Progenitor cell of endocrine pancreas (in vitro differentiated cells): ENCODE data around the gene C1orf87. TPM values are rescaled to one million over a fixed set of nuclear protein-coding genes. Genes with fewer than 3 reads are reported as not detected.

Experiments
- DNase-seq: peaks from one replicate; pipeline ENCODE4 v3.0.0; 2021; ENCODE audit warnings: low spot score; ENCODE audit not compliant: unreplicated experiment
- H3K27ac Mint-ChIP-seq: 2 replicates; pipeline ENCODE4 v1.8.0; 2021; ENCODE audit warnings: mild to moderate bottlenecking, moderate library complexity, mixed read lengths
- H3K27me3 Mint-ChIP-seq: 2 replicates; pipeline ENCODE4 v1.8.0; 2021; ENCODE audit warnings: mixed read lengths
- H3K36me3 Mint-ChIP-seq: 2 replicates; pipeline ENCODE4 v1.8.0; 2022; ENCODE audit warnings: mixed read lengths; ENCODE audit not compliant: insufficient read depth
- H3K4me1 Mint-ChIP-seq: 2 replicates; pipeline ENCODE4 v1.8.0; 2021; ENCODE audit warnings: low read depth, mixed read lengths
- H3K4me3 Mint-ChIP-seq: 2 replicates; pipeline ENCODE4 v1.8.0; 2021; ENCODE audit warnings: low read depth, mild to moderate bottlenecking, moderate library complexity, mixed read lengths
- H3K9me3 Mint-ChIP-seq: 2 replicates; pipeline ENCODE4 v1.8.0; 2021; ENCODE audit warnings: low read depth, mixed read lengths
- CTCF ChIP-seq: fragments of 200-600 bp; sonication (generic); IDR thresholded peaks from one replicate; pipeline ENCODE4 v1.5.0; 2021; ENCODE audit warnings: antibody characterized with exemption, mild to moderate bottlenecking; ENCODE audit not compliant: unreplicated experiment
- long read RNA-seq: library from polyadenylated mRNA; unstranded; transcript quantifications from one replicate; pipeline ENCODE4 v2.0.0, GENCODE V29; 2020
- total RNA-seq: library from RNA; stranded (reverse); gene quantifications from 2 replicates; pipeline ENCODE4 v1.2.1, GENCODE V29; 2021

The C1orf87 gene
- total RNA-seq = not detected in 2 replicates
- long read RNA-seq = 0 reads

- no peak for TF ChIP-seq CTCF
- peaks cover 54% of the 10 kb centered on the region for H3K27me3 Mint-ChIP-seq
- DNase-seq = peak; percentile 9
- H3K4me1 Mint-ChIP-seq = peaks cover 5% of the 10 kb centered on the region
- H3K9me3 Mint-ChIP-seq = no peaks in the 10 kb centered on the region
- peak within 1 kb of the TSS; percentile 22 for H3K4me3 Mint-ChIP-seq
- H3K36me3 Mint-ChIP-seq = no peaks in the 10 kb centered on the region
- H3K27ac Mint-ChIP-seq = no peak within 1 kb of the TSS
These were observed at the start of gene C1orf87 for GRCh38 chr1:60073605-60074278. C1orf87 (minus strand) TSS chr1:60073770; CDS start chr1:60072643, 1,127 bp downstream.

- H3K27ac Mint-ChIP-seq = no peak overlapping the region
- H3K27me3 Mint-ChIP-seq = peaks cover 6% of the 10 kb centered on the region
- H3K36me3 Mint-ChIP-seq = no peaks in the 10 kb centered on the region
- H3K9me3 Mint-ChIP-seq = no peaks in the 10 kb centered on the region
- peaks cover 1% of the 10 kb centered on the region for H3K4me1 Mint-ChIP-seq
- no peak for DNase-seq
- H3K4me3 Mint-ChIP-seq = no peak overlapping the region
- TF ChIP-seq CTCF = no peak
These were observed 44.5 kb upstream of the C1orf87 start for GRCh38 chr1:60118085-60118484.

GRCh38 chr1:60114745-60115318 lies 41.3 kb upstream of the C1orf87 start:
- H3K9me3 Mint-ChIP-seq = peaks cover 4% of the 10 kb centered on the region
- TF ChIP-seq CTCF = no peak
- H3K27ac Mint-ChIP-seq = peak overlapping the region; percentile 23
- peaks cover 1% of the 10 kb centered on the region for H3K4me1 Mint-ChIP-seq
- H3K27me3 Mint-ChIP-seq = peaks cover 6% of the 10 kb centered on the region
- H3K4me3 Mint-ChIP-seq = no peak overlapping the region
- no peaks in the 10 kb centered on the region for H3K36me3 Mint-ChIP-seq
- DNase-seq = no peak

GRCh38 chr1:60113596-60113995 lies 40.0 kb upstream of the C1orf87 start:
- no peak overlapping the region for H3K27ac Mint-ChIP-seq
- TF ChIP-seq CTCF = no peak
- peaks cover 1% of the 10 kb centered on the region for H3K4me1 Mint-ChIP-seq
- H3K27me3 Mint-ChIP-seq = peaks cover 6% of the 10 kb centered on the region
- no peak for DNase-seq
- H3K4me3 Mint-ChIP-seq = no peak overlapping the region
- H3K36me3 Mint-ChIP-seq = no peaks in the 10 kb centered on the region
- H3K9me3 Mint-ChIP-seq = peaks cover 4% of the 10 kb centered on the region

- Mint-ChIP-seq H3K4me1 (peaks cover 1% of the 10 kb centered on the region), H3K36me3 (no peaks in the 10 kb centered on the region), H3K4me3 (no peak overlapping the region), H3K27me3 (peaks cover 6% of the 10 kb centered on the region), H3K27ac (no peak overlapping the region), H3K9me3 (peaks cover 4% of the 10 kb centered on the region)
- no peak for DNase-seq
- no peak for TF ChIP-seq CTCF
These were observed 39.5 kb upstream of the C1orf87 start for GRCh38 chr1:60113028-60113427.
